ENCODE results near the gene PLA2G4B.

DNA sequence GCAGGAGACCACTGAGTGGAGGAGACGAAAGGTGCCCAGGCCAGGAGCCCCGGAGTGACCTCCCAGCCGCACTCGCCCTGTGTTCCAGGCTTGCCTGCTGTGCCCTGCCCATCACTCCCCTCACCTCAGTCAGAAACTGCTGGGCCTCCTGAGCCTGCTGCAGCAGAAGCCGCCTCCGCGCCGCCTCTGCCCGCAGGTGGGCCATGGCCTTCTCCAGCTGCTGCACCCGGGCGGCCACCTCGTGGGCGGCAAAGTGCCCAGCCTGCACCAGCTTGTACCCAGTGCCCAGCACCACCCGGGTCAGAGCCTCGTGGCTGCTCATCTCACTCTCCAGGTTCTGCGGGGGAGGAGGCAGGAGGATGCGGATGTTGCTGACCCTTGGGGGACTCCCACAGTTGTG, 17.6 kb downstream of the PLA2G4B start:
- no peak for TF ChIP-seq EZH2phosphoT487 (IDR thresholded peaks at IDR 0.05; ENCODE audit: borderline replicate concordance)
- TF ChIP-seq, protein P1, sequence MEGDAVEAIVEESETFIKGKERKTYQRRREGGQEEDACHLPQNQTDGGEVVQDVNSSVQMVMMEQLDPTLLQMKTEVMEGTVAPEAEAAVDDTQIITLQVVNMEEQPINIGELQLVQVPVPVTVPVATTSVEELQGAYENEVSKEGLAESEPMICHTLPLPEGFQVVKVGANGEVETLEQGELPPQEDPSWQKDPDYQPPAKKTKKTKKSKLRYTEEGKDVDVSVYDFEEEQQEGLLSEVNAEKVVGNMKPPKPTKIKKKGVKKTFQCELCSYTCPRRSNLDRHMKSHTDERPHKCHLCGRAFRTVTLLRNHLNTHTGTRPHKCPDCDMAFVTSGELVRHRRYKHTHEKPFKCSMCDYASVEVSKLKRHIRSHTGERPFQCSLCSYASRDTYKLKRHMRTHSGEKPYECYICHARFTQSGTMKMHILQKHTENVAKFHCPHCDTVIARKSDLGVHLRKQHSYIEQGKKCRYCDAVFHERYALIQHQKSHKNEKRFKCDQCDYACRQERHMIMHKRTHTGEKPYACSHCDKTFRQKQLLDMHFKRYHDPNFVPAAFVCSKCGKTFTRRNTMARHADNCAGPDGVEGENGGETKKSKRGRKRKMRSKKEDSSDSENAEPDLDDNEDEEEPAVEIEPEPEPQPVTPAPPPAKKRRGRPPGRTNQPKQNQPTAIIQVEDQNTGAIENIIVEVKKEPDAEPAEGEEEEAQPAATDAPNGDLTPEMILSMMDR (conservative IDR thresholded peaks at IDR 0.05; ENCODE audit: low read length), result no peak
